GM18511 (cell line): ENCODE measurements around the gene STAB1.
A peak's percentile ranks its signal among the peaks of the same experiment; 100 is the strongest.

ENCODE experiments used
- ATAC-seq: cut with Tn5 transposase; IDR thresholded peaks from one replicate; pipeline ENCODE4 v1.9.1; 2021; ENCODE audit warnings: mild to moderate bottlenecking, moderate library complexity; ENCODE audit not compliant: unreplicated experiment

The STAB1 gene, protein sequence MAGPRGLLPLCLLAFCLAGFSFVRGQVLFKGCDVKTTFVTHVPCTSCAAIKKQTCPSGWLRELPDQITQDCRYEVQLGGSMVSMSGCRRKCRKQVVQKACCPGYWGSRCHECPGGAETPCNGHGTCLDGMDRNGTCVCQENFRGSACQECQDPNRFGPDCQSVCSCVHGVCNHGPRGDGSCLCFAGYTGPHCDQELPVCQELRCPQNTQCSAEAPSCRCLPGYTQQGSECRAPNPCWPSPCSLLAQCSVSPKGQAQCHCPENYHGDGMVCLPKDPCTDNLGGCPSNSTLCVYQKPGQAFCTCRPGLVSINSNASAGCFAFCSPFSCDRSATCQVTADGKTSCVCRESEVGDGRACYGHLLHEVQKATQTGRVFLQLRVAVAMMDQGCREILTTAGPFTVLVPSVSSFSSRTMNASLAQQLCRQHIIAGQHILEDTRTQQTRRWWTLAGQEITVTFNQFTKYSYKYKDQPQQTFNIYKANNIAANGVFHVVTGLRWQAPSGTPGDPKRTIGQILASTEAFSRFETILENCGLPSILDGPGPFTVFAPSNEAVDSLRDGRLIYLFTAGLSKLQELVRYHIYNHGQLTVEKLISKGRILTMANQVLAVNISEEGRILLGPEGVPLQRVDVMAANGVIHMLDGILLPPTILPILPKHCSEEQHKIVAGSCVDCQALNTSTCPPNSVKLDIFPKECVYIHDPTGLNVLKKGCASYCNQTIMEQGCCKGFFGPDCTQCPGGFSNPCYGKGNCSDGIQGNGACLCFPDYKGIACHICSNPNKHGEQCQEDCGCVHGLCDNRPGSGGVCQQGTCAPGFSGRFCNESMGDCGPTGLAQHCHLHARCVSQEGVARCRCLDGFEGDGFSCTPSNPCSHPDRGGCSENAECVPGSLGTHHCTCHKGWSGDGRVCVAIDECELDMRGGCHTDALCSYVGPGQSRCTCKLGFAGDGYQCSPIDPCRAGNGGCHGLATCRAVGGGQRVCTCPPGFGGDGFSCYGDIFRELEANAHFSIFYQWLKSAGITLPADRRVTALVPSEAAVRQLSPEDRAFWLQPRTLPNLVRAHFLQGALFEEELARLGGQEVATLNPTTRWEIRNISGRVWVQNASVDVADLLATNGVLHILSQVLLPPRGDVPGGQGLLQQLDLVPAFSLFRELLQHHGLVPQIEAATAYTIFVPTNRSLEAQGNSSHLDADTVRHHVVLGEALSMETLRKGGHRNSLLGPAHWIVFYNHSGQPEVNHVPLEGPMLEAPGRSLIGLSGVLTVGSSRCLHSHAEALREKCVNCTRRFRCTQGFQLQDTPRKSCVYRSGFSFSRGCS (N-terminal part only)

GRCh38 chr3:52494886-52495495 lies at the start of gene STAB1:
Gene STAB1 (plus strand): TSS chr3:52495338. CDS start chr3:52495414, 76 bp downstream.
- ATAC-seq, result no peak

GRCh38 chr3:52446042-52446441 lies 49.1 kb upstream of the STAB1 start:
- no peak for ATAC-seq

DNA sequence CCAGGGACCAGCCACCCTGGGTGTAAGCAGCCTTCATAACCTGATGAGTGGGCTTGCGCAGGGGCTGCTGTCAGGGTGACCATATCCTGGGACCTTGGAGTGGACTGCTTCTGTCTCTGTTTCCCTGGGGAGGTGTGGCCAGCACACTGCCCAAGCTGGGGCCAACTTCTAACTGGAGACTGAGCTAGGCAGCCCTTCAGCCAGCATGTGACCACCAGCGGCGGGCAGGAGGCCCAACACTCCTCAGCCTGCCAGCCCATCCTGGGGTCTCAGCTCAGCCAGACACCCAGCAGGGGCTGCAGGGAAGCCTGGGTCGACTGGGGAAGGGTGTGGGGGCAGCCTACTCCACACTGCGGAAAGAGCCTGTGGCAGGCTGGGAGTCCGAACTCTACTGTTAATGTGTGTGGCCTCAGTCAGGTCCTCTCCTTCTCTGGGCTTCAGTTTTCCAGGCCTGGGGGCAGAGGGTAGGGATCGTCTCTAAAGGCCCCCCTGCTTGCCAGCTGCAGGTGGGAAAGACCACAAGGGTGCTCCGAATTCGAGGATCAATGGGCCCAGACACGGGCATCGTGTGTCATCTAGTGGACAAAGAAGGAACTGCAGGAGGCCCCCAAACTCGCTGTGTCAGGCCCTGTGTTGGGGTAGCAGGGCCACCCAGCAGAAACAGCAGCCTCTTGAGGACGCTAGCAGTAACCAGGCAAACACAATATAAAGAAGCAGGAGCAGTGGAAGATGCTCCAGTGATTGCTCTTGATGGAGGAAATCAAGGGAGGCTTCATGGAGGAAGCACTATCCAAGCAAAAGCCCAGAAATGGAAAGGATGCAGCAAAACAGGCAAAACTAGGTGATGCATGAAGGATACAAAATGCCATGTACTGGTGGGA lies 48.3 kb upstream of the STAB1 start:
- ATAC-seq, result peak; percentile 53

GRCh38 chr3:52447512-52448355 lies 47.4 kb upstream of the STAB1 start:
- no peak for ATAC-seq

DNA sequence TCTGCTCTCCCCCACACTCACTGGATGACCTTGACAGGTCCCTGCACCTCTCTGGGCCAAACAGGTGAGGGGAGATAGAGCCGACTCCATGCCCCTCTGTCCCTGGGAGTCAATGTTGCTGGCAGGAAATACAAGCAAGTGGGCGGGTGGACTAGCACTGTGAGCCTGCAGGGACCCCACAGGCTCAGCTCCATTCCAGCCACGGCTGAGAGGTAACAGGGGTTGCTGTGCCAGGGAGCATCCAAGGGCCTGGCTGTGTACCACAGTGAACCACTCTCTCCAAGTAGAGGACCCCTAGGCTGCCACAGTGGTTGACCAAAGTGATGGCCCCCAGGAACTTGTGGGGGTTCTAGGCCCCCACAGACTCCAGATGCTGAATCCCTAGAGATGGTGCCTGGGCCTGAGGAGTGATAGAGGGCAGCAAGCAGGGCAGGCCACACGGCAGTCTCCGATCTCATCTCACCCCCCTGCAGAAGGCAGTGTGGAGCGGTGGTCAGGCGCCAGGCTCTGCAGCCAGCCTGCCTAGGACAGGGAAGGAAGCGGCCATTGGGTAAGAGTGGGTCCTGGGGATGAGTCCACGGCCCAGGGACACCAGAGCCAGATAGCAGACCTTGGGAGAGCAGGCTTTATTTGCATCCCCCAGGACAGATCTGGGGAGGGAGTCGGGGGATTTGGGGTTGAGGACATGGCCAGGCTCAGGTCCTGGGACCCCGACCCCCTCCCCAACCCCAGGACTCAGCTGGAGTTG lies 44.5 kb upstream of the STAB1 start:
- ATAC-seq, result no peak

DNA sequence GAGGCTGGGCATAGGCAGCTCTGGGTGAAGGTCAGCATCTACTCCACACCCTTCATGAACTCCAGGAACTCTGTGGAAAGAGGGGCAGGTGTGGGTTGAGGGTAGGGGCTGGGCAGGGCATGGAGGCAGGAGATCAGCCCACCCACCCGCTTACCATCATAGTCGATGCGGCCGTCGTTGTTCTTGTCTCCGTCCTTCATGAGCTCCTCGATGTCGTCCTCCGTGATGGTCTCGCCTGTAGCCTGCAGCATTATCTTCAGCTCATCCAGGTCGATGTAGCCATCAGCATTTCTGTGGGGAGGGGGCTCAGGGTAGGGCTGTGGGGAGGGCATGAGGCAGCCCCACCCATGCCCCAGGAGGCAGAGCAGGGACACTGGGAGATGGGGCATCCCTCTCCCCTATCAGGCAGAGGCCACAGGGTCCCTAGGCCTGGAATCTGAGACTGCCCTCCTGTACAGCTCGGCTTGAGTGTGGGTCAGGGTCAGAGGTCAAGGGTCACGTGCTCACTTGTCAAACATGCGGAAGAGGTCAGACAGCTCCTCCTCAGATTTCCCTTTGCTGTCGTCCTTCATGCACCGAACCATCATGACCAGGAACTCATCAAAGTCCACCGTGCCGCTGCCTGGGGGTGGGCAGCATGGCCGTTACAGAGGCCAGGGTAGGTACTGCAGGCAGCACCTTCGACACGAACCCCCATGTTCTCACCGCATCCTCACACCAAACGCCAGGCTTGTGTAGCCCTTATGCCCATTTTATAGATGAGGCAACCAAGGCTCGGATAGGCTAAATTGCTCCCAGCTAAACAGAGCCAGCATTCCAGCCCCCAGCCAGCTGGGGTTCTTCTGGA lies 43.7 kb upstream of the STAB1 start:
- ATAC-seq, result no peak

GRCh38 chr3:52452126-52452525 lies 43.0 kb upstream of the STAB1 start:
- ATAC-seq, result no peak

GRCh38 chr3:52452570-52453221 lies 42.4 kb upstream of the STAB1 start:
- ATAC-seq, result no peak

DNA sequence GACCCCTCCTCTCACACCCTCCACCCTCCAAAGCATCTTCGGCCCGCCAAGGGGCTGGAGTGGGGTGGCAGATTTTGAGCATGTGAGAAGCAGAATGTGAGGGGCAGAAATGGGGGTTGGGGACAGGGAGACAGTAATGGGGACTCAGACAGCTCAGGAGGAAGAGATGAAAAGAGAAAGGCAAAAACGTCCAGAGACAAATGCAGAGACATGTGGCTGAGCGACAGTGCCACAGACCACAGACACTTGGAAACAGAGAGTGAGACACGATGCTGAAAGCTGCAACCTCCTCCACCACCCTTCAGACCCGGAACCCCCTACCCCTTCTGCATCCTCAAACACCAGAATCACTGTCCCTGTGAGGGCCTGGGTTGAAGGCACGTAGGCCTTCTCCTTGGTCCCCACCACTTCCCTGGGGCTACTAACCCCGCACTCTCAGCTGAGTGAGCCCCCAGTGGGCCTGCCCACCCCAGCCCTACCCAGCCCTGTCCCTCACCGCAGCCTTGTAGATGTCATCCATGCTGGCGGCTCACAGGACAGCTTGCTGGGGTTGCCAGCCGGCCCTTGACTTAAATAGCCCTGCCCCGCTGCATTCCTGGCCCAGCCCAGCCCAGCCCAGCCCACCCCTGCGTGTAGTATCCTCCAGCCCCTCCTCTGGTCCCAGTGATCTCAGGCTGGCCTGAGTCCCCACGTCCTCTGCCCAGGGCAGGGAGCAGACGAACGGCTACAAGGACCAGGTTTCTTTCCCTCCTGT lies 41.5 kb upstream of the STAB1 start, which contains the start of gene TNNC1:
TSS of gene TNNC1 (minus strand) at position 546 of the 754 bp plus-strand sequence. CDS start at position 520, 26 bp downstream.
- ATAC-seq, result no peak

GRCh38 chr3:52454250-52454937 lies 40.7 kb upstream of the STAB1 start:
- ATAC-seq, result no peak

- ATAC-seq, result peak; percentile 9
Measured at GRCh38 chr3:52454938-52455282, 40.2 kb upstream of the STAB1 start.

DNA sequence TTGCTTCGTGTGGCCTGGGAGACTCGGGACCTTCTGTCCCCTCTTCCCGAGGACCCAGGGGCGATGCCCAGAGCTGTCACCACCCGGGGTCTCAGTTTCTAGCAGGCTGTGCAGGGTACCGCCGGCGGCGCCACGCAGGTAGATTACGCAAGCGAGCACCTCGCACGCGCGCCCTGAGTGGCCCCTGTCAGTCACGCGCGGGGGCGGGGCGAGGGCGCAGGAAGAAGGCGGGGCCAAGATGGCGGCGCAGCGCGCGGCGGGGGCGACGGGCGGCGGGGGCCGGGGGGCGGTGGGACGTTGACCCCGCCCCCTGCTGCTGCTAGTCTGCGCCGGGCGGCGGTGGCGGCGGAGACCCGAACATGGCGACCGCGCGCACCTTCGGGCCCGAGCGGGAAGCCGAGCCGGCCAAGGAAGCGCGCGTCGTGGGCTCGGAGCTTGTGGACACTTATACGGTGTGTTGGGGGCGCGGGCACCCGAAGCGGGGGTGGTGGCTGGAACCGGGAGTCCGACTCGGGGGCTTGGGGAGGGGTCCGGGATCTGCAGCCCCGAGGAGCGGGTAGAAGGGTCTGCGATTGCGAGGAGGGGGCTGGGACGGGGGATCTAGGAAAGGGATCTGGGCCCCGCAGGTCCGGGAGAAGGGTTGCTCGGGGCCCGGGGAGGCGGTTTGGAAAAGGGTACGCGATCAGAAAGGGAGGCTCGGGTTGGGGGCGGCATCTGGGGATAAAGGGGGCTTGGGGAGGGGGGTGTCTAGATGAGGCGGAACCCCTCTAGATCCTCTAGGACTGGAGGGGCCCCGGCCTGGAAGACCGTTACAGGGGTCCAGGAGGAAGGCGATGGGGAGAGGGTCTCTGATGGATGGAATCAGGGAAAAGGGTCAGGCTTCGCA lies 39.6 kb upstream of the STAB1 start, which contains the start of gene NISCH:
TSS of gene NISCH (plus strand) at position 322 of the 886 bp plus-strand sequence. CDS start at position 360, 38 bp downstream.
- ATAC-seq, result peak; percentile 85

GRCh38 chr3:52456169-52456799 lies 38.9 kb upstream of the STAB1 start:
- no peak for ATAC-seq

DNA sequence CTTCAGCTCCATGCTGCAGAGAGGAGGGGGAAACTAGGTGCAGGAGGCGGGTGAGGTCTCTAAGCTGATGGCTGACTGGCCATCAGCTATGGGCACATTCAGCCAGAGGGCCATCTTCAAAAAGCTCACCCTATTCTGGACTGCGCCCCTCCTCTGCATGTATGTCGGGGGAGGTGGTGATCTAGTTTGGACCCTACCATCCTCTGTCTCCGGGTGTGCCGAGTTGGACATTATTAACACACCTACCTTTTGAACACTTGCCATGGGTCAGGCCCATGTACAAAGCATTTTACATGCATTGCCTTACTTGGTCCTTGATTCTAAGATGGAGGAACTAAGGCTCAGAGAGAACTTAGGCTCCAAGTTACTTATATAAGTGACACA lies 38.3 kb upstream of the STAB1 start:
- no peak for ATAC-seq
